ENCODE data around the gene DTX3.

Gene DTX3

DNA sequence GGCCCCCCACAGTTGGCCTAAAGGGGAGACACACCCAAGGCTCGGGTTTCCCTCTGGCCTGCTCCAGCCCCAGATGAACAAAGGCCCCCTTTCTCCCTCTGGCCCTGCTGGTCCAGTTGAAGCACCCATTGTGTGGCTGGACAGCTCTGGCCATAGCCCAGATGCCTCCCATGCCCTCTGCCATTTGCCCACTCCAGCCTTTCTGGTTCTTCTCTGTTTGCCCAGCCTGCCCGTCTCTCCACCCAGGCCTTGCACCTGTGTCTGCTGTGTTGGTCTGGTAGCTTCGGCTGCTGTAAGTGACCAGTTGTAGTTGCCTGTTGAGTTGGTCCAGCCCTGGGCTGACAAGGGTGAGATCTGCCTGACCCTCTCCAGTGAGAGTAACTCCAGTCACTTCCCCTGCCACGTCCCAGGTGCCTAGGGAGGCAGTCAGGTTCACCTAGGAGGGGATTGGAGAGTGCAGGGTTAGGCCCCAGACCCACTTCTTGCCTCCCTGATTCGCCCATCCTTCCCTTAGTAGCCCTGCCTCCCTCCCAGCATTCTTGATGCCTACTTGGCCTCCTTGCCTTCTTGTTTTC lies 25.4 kb downstream of the DTX3 start:
- TF ChIP-seq GLIS3 (CRISPR knock-in tag; IDR thresholded peaks at IDR 0.05), result no peak
- TF ChIP-seq TCF4 (CRISPR knock-in tag; IDR thresholded peaks at IDR 0.05; ENCODE audit: borderline replicate concordance), result no peak
- TF ChIP-seq ESRRG (CRISPR knock-in tag; IDR thresholded peaks at IDR 0.05), result no peak
- no peak for ATAC-seq

DNA sequence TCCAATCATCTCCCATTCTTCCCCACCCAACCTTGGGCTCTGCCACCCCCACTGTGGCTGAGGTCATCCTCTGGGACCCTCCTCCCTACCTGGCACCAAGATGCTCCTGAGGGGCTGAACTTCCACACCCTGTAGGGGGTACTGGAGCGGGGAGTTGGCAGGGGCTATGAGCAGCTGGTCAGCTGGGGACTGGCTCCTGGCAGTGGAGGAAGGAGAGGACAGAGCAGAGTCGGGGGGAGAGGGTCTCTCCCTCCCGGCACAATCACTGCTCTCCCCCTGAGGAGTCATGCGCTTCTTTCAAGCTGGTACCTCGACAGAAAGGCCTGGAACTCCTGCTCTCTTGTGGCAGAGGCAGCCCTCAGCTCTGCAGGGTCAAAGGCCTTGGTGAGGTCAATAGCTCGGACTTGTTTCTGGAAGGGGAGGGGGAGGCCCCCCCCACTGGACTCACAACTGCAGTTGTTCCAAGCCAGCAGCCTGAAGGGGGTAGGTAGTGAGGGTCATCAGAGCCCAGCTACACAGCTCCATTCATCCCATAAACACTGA lies 26.3 kb downstream of the DTX3 start:
- TF ChIP-seq, protein P1, sequence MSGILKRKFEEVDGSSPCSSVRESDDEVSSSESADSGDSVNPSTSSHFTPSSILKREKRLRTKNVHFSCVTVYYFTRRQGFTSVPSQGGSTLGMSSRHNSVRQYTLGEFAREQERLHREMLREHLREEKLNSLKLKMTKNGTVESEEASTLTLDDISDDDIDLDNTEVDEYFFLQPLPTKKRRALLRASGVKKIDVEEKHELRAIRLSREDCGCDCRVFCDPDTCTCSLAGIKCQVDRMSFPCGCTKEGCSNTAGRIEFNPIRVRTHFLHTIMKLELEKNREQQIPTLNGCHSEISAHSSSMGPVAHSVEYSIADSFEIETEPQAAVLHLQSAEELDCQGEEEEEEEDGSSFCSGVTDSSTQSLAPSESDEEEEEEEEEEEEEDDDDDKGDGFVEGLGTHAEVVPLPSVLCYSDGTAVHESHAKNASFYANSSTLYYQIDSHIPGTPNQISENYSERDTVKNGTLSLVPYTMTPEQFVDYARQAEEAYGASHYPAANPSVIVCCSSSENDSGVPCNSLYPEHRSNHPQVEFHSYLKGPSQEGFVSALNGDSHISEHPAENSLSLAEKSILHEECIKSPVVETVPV (CRISPR knock-in tag; IDR thresholded peaks at IDR 0.05), result no peak
- TF ChIP-seq, protein P2, sequence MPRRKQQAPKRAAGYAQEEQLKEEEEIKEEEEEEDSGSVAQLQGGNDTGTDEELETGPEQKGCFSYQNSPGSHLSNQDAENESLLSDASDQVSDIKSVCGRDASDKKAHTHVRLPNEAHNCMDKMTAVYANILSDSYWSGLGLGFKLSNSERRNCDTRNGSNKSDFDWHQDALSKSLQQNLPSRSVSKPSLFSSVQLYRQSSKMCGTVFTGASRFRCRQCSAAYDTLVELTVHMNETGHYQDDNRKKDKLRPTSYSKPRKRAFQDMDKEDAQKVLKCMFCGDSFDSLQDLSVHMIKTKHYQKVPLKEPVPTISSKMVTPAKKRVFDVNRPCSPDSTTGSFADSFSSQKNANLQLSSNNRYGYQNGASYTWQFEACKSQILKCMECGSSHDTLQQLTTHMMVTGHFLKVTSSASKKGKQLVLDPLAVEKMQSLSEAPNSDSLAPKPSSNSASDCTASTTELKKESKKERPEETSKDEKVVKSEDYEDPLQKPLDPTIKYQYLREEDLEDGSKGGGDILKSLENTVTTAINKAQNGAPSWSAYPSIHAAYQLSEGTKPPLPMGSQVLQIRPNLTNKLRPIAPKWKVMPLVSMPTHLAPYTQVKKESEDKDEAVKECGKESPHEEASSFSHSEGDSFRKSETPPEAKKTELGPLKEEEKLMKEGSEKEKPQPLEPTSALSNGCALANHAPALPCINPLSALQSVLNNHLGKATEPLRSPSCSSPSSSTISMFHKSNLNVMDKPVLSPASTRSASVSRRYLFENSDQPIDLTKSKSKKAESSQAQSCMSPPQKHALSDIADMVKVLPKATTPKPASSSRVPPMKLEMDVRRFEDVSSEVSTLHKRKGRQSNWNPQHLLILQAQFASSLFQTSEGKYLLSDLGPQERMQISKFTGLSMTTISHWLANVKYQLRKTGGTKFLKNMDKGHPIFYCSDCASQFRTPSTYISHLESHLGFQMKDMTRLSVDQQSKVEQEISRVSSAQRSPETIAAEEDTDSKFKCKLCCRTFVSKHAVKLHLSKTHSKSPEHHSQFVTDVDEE (CRISPR knock-in tag; IDR thresholded peaks at IDR 0.05), result no peak
- TF ChIP-seq ZC3H10 (CRISPR knock-in tag; IDR thresholded peaks at IDR 0.05), result no peak
- no peak for TF ChIP-seq ZNF565 (CRISPR knock-in tag; conservative IDR thresholded peaks at IDR 0.05; ENCODE audit: low read depth)
- TF ChIP-seq ZFP30 (CRISPR knock-in tag; IDR thresholded peaks at IDR 0.05), result no peak
- no peak for TF ChIP-seq ARNTL (CRISPR knock-in tag; IDR thresholded peaks at IDR 0.05; ENCODE audit: borderline replicate concordance, low read depth)
- TF ChIP-seq ZFP3 (CRISPR knock-in tag; IDR thresholded peaks at IDR 0.05), result no peak
- no peak for TF ChIP-seq SNAI2 (CRISPR knock-in tag; IDR thresholded peaks at IDR 0.05)
- no peak for TF ChIP-seq ZNF8 (CRISPR knock-in tag; IDR thresholded peaks at IDR 0.05)
- TF ChIP-seq GLIS3 (CRISPR knock-in tag; IDR thresholded peaks at IDR 0.05), result no peak
- TF ChIP-seq BACH2 (CRISPR knock-in tag; IDR thresholded peaks at IDR 0.05; ENCODE audit: borderline replicate concordance), result no peak
- TF ChIP-seq OSR1 (CRISPR knock-in tag; IDR thresholded peaks at IDR 0.05), result no peak
- TF ChIP-seq, protein P3, sequence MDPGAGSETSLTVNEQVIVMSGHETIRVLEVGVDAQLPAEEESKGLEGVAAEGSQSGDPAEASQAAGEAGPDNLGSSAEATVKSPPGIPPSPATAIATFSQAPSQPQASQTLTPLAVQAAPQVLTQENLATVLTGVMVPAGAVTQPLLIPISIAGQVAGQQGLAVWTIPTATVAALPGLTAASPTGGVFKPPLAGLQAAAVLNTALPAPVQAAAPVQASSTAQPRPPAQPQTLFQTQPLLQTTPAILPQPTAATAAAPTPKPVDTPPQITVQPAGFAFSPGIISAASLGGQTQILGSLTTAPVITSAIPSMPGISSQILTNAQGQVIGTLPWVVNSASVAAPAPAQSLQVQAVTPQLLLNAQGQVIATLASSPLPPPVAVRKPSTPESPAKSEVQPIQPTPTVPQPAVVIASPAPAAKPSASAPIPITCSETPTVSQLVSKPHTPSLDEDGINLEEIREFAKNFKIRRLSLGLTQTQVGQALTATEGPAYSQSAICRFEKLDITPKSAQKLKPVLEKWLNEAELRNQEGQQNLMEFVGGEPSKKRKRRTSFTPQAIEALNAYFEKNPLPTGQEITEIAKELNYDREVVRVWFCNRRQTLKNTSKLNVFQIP (CRISPR knock-in tag; IDR thresholded peaks at IDR 0.05; ENCODE audit: borderline replicate concordance, low read depth), result no peak
- TF ChIP-seq PPARA (CRISPR knock-in tag; IDR thresholded peaks at IDR 0.05; ENCODE audit: borderline replicate concordance), result no peak
- no peak for ATAC-seq

DNA sequence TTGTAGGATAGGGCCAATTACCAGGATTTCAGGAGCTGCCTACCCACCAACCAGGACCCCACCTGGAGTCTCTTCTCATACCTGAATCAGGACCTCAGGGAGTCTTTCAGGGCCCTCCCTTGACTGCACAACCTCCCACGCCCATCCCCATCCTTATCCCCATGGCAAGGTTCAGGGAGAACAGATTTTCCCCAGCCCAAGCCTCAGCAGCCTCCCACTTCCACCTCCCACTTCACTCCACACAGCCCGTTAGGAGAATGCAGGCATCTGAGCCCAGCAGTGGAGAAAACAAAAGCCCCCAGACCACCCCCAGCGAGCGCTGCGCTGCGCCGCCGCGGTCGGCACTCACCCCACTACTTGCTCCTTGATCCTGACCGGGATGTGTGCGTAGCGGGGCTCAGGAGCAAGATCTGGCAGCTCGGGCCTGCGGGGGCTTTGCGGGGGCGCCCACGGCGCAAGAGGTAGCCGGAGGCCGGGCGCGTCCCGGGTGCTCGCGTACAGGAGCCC lies 27.0 kb downstream of the DTX3 start:
- no peak for ATAC-seq
- TF ChIP-seq ZC3H10 (CRISPR knock-in tag; IDR thresholded peaks at IDR 0.05) (no peak), PPARA (CRISPR knock-in tag; IDR thresholded peaks at IDR 0.05; ENCODE audit: borderline replicate concordance) (no peak), TOX (CRISPR knock-in tag; IDR thresholded peaks at IDR 0.05; ENCODE audit: borderline replicate concordance) (no peak), ZNF70 (CRISPR knock-in tag; IDR thresholded peaks at IDR 0.05) (no peak), ISL1 (CRISPR knock-in tag; IDR thresholded peaks at IDR 0.05) (no peak), ZFP30 (CRISPR knock-in tag; IDR thresholded peaks at IDR 0.05) (no peak), RARB (CRISPR knock-in tag; IDR thresholded peaks at IDR 0.05) (no peak), ESRRG (CRISPR knock-in tag; IDR thresholded peaks at IDR 0.05) (no peak), ZNF565 (CRISPR knock-in tag; conservative IDR thresholded peaks at IDR 0.05; ENCODE audit: low read depth) (no peak), OSR1 (CRISPR knock-in tag; IDR thresholded peaks at IDR 0.05) (no peak), ZNF8 (CRISPR knock-in tag; IDR thresholded peaks at IDR 0.05) (no peak), ZFP3 (CRISPR knock-in tag; IDR thresholded peaks at IDR 0.05) (no peak), TCF4 (CRISPR knock-in tag; IDR thresholded peaks at IDR 0.05; ENCODE audit: borderline replicate concordance) (no peak)
- TF ChIP-seq, protein P1 (CRISPR knock-in tag; IDR thresholded peaks at IDR 0.05), result no peak
- TF ChIP-seq, protein P3 (CRISPR knock-in tag; IDR thresholded peaks at IDR 0.05; ENCODE audit: borderline replicate concordance, low read depth), result no peak
- TF ChIP-seq, protein P4, sequence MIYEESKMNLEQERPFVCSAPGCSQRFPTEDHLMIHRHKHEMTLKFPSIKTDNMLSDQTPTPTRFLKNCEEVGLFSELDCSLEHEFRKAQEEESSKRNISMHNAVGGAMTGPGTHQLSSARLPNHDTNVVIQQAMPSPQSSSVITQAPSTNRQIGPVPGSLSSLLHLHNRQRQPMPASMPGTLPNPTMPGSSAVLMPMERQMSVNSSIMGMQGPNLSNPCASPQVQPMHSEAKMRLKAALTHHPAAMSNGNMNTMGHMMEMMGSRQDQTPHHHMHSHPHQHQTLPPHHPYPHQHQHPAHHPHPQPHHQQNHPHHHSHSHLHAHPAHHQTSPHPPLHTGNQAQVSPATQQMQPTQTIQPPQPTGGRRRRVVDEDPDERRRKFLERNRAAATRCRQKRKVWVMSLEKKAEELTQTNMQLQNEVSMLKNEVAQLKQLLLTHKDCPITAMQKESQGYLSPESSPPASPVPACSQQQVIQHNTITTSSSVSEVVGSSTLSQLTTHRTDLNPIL (CRISPR knock-in tag; IDR thresholded peaks at IDR 0.05; ENCODE audit: low read depth), result no peak
- TF ChIP-seq, protein P5, sequence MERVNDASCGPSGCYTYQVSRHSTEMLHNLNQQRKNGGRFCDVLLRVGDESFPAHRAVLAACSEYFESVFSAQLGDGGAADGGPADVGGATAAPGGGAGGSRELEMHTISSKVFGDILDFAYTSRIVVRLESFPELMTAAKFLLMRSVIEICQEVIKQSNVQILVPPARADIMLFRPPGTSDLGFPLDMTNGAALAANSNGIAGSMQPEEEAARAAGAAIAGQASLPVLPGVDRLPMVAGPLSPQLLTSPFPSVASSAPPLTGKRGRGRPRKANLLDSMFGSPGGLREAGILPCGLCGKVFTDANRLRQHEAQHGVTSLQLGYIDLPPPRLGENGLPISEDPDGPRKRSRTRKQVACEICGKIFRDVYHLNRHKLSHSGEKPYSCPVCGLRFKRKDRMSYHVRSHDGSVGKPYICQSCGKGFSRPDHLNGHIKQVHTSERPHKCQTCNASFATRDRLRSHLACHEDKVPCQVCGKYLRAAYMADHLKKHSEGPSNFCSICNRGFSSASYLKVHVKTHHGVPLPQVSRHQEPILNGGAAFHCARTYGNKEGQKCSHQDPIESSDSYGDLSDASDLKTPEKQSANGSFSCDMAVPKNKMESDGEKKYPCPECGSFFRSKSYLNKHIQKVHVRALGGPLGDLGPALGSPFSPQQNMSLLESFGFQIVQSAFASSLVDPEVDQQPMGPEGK (CRISPR knock-in tag; IDR thresholded peaks at IDR 0.05; ENCODE audit: borderline replicate concordance), result no peak

Measured in SK-N-SH treated with all-trans-retinoic acid at 6 μM for 48 hours (cell line).